ENCODE data around the gene PEX16.
"Not testable (repeated sequence)": the region's sequence is repeated elsewhere in the genome, so short reads cannot be mapped to it uniquely, and the experiment has no call there.

PEX16 gene

DNA sequence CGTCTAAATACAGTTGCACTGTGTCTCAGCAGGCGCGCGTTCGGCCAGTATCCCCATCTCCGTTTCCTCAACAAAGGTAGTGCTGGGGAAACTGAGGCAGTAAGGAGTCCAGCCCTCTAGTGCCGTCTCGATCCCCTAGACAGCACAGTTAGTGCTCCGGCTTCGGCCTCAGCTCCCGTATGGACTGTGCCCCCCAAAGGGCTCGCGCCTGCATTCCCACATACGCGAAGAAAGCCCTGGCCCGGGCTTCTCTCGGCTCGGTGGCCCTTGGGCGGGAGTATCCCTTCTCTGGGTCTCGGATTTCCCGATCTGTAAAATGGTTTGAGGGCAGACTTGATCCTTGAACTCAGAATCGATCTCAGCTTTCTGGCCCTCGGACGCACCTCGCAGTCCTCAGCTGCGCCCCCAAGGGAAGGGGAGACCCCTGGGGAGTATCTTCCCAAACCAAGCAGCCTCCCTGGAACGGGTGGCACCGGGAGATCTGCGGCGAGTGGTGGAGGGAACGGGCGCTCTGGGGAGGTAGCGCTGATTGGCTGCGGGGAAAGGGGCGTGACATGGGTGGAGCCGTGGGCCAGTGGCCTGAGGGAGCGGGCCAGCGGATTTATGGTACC lies 759 bp upstream of the PEX16 start:
- peak; percentile 80 to 88 for DNase-seq

GRCh38 chr11:45917286-45917622 lies 423 bp downstream of the PEX16 start:
- DNase-seq: no peak

- DNase-seq: no peak
Observed at GRCh38 chr11:45915446-45915845, 2.2 kb downstream of the PEX16 start.

GRCh38 chr11:45913942-45914635 lies 3.6 kb downstream of the PEX16 start:
- no peak for DNase-seq

- no peak for DNase-seq
Observed at GRCh38 chr11:45913514-45913913, 4.2 kb downstream of the PEX16 start.

GRCh38 chr11:45910623-45911022 lies 7.1 kb downstream of the PEX16 start:
- DNase-seq: no peak

DNA sequence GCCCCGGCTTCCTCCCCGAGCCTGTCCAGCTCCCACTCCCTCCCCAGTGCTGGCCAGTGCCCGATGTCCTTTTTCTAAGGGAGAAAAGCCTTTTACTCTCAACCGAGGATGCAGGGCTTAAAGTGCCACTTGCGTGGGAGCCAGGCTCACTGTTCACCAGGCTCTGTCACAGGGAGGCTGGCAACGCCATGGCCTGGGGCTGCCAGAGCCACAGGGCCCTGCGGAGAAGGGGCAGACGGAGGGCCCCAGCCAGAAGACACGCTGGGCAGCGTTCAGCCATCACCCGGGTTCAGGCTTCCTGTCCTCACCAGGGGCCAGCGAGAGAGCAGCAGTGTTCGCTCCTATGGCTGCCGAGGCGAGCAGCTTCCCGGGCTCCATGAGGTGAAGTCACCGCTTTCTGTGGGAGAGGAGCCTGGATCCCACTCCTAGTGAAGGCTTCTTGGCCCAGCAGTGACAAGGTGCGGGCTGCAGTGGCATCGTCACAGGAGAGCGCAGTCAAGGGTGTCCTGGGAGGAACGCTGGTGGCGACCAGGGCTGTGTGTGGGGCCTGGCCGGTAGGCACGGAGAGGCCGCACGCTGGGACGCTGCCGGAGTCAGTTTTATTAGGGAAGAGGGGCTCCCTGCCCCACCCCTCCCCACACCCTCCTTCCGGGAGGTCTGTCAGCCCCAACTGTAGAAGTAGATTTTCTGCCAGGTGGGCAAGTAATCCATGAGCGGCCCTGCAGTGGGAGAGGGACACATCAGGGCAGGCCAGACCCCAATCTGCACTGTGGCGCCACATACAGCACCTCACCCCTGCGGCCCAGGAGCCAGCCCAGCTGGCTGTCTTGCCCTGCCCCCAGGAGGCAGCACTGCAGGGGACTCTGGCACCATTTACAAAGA lies 7.8 kb downstream of the PEX16 start:
- no peak for DNase-seq

DNA sequence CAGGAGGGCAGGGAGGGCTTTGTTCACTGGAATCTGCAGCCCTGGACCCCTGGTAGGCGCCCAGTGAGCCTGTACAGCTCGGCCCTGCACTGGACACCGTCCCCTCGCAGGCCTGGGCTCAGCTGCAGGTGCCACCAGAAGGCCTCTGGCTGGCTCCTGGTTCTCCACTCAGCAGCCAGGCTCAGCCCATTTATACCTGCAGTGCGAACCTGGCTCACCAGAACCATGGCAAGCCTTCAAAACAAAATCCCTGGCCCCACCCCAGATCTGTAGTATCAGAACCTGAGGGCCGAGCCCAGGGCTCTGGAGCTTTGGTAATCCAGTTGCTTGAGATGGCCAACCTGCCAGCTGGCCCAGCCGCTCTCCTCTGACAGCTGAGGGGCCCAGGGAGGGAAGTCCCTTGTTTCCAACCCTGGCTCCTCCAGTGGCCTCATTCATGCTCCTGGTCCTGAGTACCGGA lies 9.7 kb downstream of the PEX16 start:
- no peak for DNase-seq

DNA sequence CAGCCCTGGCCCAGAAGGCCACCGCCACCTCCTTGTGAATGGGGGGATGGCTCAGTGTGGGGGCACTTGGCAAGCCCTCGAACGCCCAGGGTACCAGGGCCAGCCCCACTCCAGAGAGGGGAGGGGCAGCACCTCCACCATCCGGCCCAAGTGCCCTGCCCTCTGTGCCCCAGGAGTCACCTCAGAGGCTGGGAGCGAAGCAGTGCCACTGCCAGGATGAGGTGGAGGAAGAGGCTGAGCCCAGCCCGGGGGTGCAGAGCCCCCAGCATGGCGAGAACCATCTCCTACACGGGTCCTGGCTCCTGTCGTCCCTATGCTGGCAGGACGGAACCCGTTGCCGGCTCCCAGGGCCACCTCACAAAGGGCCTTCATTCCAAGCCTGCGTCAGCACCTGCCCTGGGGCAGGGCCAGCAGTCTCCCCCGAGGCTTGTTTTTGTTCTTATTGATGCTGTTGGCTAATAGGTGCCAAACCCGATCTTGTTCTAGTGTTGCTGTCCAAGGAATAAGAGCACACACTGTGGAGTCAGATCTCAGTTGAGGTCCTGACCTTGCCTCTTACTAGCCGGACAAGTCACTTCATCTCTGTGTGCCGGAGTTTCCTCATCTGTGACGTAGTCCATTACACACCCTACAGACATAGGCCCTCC lies 10.6 kb downstream of the PEX16 start, which contains the start of gene FREY1:
Gene FREY1, minus strand, starts transcription at position 307 of the 647 bp plus-strand sequence. Its CDS starts 26 bp downstream, at position 281.
- no peak for DNase-seq

DNA sequence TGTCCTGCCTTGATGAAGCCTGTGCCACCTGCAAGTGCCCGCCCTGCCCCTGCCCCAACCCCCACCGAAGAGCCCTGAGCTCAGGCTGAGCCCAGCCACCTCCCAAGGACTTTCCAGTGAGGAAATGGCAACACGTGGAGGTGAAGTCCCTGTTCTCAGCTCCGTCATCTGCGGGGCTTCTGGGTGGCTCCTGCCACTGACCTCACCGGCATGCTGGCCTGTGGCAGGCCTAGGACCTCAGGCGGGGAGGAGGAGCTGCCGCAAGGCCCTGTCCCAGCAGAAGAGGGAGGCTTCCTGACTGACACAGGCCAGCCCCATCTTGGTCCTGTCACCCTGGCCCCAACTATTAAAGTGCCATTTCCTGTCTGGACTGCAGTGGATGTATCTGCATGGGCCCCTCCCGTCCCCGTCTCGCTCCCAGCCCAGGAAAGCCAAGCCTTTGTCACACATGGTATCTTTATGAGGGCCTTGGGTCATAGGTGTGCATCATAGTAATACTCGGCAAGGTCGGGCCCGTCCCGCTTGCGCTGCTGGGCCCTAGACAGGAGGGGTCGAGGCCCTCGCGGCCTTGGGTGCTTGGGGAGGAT lies 11.5 kb downstream of the PEX16 start:
- no peak for DNase-seq

DNA sequence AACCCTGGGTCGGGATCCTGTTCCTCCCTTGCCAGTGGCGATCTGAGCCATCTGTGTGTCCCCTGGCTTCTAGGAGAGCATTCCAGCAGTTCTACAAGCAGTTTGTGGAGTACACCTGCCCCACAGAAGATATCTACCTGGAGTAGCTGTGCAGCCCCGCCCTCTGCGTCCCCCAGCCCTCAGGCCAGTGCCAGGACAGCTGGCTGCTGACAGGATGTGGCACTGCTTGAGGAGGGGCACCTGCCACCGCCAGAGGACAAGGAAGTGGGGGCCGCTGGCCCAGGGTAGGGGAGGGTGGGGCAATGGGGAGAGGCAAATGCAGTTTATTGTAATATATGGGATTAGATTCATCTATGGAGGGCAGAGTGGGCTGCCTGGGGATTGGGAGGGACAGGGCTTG lies 12.1 kb downstream of the PEX16 start:
- not testable (repeated sequence) for DNase-seq

DNA sequence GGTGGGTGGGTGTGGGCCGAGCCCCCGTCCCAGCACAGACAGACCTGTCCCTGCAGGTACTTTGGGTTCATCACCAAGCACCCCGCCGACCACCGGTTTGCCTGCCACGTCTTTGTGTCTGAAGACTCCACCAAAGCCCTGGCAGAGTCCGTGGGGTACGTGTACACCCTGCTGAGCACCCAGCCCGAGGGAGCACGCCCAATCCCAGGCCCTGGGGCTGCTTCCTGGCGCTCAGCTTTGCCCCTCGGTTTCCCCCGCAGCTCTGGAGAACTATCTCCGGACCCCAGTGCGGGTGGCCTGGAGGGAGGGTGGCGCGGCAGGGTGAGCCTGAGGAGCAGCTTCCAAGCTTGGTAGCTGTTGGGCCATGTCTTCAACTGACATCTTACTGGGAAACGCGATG lies 12.6 kb downstream of the PEX16 start:
- no peak for DNase-seq

- DNase-seq: no peak
Observed at GRCh38 chr11:45904309-45904915, 13.3 kb downstream of the PEX16 start.

GRCh38 chr11:45902452-45903380 lies 15.0 kb downstream of the PEX16 start:
- DNase-seq: no peak

DNA sequence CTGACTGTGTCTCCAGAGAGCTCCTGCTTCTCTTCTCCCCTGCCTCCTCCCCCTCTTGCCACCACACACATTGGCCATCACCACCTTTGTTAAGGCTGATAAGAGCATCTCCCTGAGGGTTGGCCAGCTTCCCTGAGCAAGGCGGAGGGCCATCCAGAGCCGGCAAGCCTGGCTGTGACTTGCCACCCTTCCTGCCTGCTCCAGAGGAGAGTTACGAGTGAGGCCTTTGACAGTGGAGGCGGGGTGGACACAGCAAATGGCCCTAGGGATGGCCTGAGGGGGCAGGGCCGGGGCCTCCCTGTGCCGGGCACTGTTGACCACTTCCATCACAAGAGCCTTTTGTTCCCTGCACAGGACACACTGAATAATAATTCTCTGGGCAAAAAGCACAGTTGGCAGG lies 16.1 kb downstream of the PEX16 start:
- DNase-seq: no peak

DNA sequence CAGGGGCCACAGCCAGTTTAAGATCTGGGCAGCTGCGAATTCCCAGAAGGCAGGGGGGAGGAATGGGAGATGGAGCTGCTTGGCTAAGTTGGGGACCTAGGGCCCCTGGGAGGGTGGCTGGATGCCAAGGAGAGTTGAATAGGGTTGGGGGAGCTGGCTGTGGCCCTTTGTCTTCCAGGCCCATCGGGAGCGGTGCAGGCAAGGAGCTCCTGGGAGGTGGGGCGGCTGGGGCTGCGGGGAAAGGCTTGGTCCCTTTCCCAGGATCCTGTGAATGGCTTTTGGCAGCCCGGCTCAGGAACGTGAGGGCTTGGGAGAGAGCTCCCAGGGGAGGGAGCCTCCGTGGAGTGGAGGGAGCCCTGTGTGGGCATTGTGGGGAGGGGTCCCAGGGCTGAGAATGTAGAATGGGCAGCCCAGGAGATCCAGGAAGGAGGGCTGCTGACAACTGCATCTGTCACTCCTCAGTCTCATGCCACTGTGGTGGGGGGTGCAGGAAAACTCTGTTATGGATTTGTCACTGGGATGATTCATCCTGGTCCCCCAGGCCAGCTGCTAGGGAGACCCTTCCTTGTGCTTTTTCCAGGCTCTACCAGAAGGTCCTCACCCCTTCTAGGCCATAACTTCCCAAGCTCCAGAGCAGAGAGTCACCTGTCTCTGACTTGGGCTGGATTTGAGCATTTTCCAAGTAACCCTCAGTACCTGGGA lies 16.6 kb downstream of the PEX16 start:
- no peak for DNase-seq

DNA sequence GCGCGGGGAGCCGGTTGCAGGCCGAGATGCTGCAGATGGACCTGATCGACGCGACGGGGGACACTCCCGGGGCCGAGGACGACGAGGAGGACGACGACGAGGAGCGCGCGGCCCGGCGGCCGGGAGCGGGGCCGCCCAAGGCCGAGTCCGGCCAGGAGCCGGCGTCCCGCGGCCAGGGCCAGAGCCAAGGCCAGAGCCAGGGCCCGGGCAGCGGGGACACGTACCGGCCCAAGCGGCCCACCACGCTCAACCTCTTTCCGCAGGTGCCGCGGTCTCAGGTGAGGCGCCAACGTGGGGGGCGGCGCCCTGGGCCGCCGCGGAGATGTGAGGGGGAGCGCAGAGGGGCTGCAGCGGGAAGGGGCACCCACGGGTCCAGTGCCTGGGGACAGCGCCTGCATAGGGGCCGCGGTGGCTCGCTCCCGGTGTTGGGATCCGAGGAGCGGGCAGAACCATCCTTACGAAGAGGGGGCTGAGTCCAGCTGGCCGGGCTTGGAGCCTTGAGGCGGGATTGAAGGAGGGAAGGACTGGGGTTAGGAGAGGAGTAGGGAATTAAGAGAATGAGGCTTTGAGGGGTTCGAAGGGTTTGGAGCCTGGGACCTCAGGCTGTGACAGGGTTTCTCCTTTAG lies 17.4 kb downstream of the PEX16 start:
- not testable (repeated sequence) for DNase-seq

DNA sequence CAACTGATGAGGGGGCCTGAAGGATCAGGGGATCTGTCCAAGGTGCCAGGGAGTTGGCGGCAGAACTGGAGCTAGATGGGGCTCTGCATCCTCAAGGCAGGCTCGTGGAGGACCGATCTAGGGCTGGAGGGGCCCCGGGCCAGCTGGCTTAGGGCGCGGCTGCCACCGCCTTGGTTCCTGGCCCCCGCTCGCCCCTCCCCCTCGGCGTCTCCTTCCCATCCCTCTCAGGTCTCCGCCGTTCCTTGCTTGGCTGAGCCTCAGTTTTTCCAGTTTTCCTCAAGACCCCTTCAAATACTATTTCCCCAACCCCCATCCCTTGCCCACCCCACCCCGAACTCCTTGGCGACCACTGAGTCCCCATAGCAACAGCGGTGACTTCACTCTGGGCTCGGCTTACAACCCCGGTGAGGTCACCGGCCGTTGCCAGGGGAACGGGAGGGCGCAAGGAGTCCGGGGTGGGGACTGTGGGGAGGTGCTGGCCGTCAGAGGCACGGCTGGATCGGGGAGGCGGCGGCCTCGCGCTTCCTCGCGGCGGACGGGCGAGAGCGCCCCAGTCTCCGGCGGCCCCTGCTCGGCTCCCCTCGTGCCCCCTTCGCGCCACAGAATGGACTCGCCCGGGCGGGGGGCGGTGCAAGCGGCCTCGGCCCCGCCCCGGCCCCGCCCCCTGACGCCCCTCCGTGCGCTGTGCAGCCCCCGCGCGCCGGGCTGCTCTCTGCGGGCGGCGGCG lies 18.1 kb downstream of the PEX16 start:
- peak; percentile 93 for DNase-seq

DNA sequence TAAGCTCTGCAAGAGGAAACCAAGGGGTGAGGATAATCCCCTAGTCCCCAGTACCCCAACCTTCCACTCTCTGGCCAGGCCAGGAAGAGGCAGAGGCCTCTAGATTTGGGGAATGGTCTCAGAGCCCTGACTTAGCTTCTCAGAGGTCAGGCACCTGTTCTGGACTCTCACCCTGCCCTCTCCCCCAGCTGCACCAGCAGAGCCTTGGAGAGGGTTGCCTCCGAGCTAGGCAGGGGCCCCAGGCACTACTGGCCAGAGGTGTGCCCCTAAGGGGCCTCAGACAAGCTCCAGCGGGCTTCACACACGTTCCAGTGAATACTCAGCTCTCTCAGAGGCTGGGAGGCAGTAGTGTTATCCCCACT lies 18.6 kb downstream of the PEX16 start:
- DNase-seq: no peak

All from NCI-H2081 (cell line).